AG04450 (cell line): ENCODE data around the gene UQCRFS1. TPM values are rescaled to one million over a fixed set of nuclear protein-coding genes. Genes with fewer than 3 reads are reported as not detected.

ENCODE experiments used
- CTCF ChIA-PET: fragments of 300-600, 350-600 bp; formaldehyde crosslinking; extraction: SDS; loops from one replicate; lab custom pipeline; 2022; ENCODE audit warnings: antibody characterized with exemption, inconsistent platforms; lab: Charles Lee
- POLR2A ChIA-PET: fragments of 350-600 bp; formaldehyde crosslinking; extraction: SDS; loops from one replicate; lab custom pipeline; 2021; ENCODE audit warnings: antibody characterized with exemption, inconsistent platforms; lab: Yijun Ruan, JAX
- DNase-seq: peaks from one replicate; pipeline ENCODE4 v3.0.0-alpha.2; 2011; ENCODE audit warnings: low read depth, low spot score
- H3K27ac ChIP-seq: one replicate; pipeline ENCODE4 v1.5.1; 2012; ENCODE audit warnings: low read depth, low read length, control low read depth
- H3K27me3 ChIP-seq: one replicate; pipeline ENCODE4 v1.6.0; 2012; ENCODE audit warnings: low read length; ENCODE audit not compliant: control insufficient read depth, insufficient read depth
- H3K4me3 ChIP-seq: 2 replicates; pipeline ENCODE4 v1.5.1; 2011; ENCODE audit warnings: mild to moderate bottlenecking, low read depth, low read length, control low read depth
- H3K9me3 ChIP-seq: 2 replicates; pipeline ENCODE4 v1.5.1; 2012; ENCODE audit warnings: low read length; ENCODE audit not compliant: control insufficient read depth, insufficient read depth
- polyA plus RNA-seq: library from polyadenylated mRNA; depleted of rRNA; stranded (reverse); fragments of >200 nt; gene quantifications from 2 replicates; pipeline ENCODE4 v1.2.3, GENCODE V29; 2011
- TF ChIP-seq, protein P1 (sequence below): IDR thresholded peaks from 2 replicates; pipeline ENCODE4 v1.5.1; 2011; ENCODE audit warnings: low read depth, low read length, control low read depth, inconsistent platforms

The UQCRFS1 gene
- polyA plus RNA-seq, 1 experiment, result 51.4 TPM

DNA sequence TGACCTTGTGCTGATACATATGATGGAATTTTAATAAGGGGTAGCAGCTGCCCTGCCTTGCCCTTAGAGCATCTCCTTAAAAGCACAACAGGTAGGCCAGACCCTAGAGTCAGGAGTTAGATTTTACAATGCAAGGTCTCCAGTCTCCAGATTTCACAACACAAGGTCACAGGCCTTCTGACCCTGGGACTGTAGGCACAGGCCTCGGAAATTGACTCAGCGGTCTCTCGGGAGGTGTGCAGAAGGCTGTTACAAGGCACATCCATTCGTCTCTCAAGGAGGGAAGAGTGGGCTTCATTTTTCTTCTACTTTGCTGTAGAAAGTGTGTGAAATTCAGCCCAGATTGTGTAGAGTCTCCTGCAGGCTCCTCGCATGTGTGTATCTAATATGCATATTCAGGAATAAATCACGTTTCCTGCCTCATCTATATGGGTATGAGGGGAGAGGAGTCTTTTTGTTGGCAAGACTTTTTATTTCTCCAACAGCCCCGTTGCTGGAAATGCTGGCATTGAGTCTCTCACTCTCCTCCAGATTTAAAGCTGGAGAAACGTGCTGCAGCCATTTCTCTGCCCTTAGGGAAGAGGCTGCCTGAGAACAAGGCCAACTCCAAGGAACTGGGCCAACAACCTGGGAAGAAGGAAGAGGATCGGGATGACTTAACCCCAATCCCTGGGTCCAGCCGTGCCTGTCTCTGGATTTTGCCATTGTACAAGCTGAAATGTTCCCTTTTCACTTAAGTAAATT, 24.5 kb downstream of the UQCRFS1 start:
- Histone ChIP-seq H3K4me3 (no peak overlapping the region), H3K27ac (no peak overlapping the region), H3K9me3 (peaks cover 11% of the 10 kb centered on the region; the same call in 1 of the 2 replicates), H3K27me3 (no peaks in the 10 kb centered on the region)
- TF ChIP-seq, protein P1, sequence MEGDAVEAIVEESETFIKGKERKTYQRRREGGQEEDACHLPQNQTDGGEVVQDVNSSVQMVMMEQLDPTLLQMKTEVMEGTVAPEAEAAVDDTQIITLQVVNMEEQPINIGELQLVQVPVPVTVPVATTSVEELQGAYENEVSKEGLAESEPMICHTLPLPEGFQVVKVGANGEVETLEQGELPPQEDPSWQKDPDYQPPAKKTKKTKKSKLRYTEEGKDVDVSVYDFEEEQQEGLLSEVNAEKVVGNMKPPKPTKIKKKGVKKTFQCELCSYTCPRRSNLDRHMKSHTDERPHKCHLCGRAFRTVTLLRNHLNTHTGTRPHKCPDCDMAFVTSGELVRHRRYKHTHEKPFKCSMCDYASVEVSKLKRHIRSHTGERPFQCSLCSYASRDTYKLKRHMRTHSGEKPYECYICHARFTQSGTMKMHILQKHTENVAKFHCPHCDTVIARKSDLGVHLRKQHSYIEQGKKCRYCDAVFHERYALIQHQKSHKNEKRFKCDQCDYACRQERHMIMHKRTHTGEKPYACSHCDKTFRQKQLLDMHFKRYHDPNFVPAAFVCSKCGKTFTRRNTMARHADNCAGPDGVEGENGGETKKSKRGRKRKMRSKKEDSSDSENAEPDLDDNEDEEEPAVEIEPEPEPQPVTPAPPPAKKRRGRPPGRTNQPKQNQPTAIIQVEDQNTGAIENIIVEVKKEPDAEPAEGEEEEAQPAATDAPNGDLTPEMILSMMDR, result no peak
- DNase-seq, result no peak
- ChIA-PET CTCF (interaction anchor here (1.0 kb wide), 1 partner anchor 528 kb away, joined by 3 read pairs; no protein-coding TSS in a partner anchor), POLR2A (no interaction called here)

DNA sequence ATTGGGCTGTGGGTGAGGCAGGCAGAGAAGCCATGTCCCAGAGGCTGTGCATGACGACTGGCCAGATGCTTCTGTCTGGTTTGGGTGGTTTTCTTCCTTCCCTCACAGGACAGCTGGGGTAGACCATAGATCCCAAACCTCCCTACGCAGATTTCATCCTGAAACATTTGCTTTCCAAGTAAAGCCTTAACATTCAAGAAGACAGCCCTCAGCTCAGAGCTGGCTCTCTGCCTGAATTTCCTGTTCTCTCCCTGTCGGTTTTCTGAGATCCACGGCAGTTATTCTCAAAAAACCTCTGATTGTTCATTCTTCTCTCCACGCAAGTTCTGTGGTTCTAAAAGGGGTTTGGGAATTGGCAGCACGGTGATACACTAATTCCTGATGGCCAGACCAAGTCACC, 25.3 kb downstream of the UQCRFS1 start:
- no peak overlapping the region for H3K27ac ChIP-seq
- TF ChIP-seq, protein P1, result no peak
- CTCF ChIA-PET, result no interaction called here
- no peaks in the 10 kb centered on the region for H3K27me3 ChIP-seq
- H3K4me3 ChIP-seq, result no peak overlapping the region
- POLR2A ChIA-PET, result no interaction called here
- no peak for DNase-seq
- peaks cover 11% of the 10 kb centered on the region; the same call in 1 of the 2 replicates for H3K9me3 ChIP-seq

DNA sequence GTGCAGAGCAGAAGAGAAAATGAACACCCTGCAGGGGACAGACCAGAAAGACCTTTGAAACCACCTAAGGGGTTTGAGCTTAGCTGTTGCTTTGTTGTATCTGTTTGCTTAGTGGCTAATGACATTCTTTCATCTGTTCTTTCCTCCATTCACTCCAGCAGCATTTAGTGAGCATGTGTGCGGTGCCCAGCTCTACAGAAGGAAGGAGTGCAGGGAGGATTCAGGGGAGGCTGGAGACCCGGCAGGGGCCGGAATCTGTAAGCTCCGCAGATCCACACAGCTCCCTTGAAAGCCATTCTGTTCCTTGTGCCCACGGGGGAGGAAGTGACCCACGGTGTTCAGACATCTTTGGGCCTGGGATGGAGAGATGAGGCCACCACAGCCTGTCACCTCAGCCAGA, 27.5 kb downstream of the UQCRFS1 start:
- Histone ChIP-seq H3K9me3 (peaks cover 9% of the 10 kb centered on the region), H3K4me3 (no peak overlapping the region), H3K27ac (no peak overlapping the region), H3K27me3 (no peaks in the 10 kb centered on the region)
- no peak for DNase-seq
- TF ChIP-seq, protein P1, result no peak
- ChIA-PET POLR2A (no interaction called here), CTCF (no interaction called here)

DNA sequence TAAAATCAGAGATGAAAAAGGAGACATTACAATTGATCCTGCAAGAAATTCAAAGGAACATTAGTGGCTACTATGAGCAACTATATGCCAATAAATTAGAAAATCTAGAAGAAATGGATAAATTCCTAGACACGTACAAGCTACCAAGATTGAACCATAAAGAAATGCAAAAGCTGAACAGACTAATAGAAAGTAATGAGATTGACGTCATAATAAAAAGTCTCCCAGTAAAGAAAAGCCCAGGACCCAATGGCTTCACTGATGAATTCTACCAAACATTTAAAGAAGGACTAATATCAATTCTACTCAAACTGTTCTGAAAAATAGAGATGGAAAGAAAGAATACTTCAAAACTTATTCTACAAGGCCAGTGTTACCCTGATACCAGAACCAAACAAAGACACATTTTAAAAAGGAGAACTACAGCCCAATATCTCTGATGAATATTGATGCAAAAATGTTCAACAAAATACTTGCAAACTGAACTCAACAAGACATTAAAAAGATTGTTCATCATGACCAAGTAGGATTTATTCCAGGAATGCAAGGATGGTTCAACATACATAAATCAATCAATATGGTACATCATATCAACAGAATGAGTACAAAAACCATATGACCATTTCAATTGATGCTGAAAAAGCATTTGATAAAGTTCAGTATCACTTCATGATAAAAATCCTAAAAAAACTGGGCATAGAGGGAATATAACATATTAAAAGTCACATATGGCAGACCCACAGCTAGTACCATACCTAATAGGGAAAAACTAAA, 35.8 kb downstream of the UQCRFS1 start:
- no peak for DNase-seq
- ChIA-PET CTCF (no interaction called here), POLR2A (no interaction called here)
- Histone ChIP-seq H3K27ac (no peak overlapping the region), H3K27me3 (no peaks in the 10 kb centered on the region), H3K9me3 (peaks cover 6% of the 10 kb centered on the region; the same call in 1 of the 2 replicates), H3K4me3 (no peak overlapping the region)
- TF ChIP-seq, protein P1, result no peak

DNA sequence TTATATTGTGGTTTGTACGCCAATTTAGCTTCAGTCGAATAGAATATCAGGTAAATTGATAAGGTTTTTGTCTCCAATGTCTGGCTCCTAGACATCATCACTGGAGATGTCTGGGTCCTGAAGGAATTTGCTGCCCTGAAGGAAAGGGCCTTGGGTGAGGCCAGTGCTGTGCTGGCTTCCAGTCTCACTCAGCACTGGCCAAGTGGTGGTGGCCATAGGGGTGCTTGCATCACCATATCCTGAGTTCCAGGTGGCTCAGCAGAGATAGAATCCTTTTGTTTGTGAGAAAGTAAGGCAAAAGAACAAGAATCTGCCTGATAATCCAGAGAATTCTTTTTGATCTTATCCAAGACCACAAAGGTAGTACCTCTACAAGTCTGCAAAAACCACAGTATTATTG, 39.1 kb downstream of the UQCRFS1 start:
- DNase-seq, result no peak

More for the DNA sequence above, 39.1 kb downstream of the UQCRFS1 start:
- no peaks in the 10 kb centered on the region for H3K27me3 ChIP-seq
- H3K27ac ChIP-seq, result no peak overlapping the region
- no peak overlapping the region for H3K4me3 ChIP-seq
- TF ChIP-seq, protein P1, result no peak
- H3K9me3 ChIP-seq, result peaks cover 6% of the 10 kb centered on the region; the same call in 1 of the 2 replicates
- CTCF ChIA-PET, result interaction anchor here (0.7 kb wide), 1 partner anchor 48 kb away, joined by 5 read pairs; no protein-coding TSS in a partner anchor
- POLR2A ChIA-PET, result no interaction called here
